Measurements from ENCODE around the gene SSNA1. TPM values are rescaled to one million over a fixed set of nuclear protein-coding genes. Genes with fewer than 3 reads are reported as not detected.

Gene SSNA1
- polyA plus RNA-seq, 1 donor: 53.7 TPM

DNA sequence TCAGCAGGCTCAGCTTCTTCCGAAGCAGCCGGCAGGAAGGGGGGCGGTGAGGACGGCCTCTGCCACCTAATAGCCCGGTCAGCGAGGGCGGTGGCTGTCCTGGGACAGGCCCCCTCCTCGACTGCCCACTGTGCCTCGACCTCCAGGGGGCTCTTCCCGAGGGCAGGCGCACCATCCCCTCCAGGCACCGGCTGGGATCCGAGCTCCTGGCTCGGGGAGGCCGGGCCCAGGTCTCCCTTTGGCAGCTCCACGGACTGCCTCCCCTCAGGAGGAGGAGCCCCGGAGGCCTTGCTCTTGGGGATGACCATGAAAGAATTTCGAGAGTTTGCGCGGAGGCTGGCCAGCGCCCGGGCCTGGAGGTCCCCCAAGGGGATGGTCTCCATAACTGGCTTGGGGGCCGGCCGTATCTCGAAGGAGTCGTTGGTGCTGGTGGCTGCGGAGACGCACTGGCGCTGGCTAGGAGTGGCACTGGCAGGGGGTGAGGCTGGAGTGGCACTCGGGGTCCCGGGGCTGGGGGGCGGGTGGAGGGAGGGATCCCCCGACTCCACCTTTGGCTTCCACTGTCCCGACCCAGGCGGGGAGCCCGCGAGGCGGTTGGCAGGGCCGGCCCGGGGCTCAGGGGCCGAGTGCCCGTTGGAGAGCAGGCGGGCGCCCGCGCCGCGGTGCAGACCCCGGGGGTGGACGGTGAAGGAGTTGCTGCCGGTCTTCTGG is 11.1 kb downstream of the SSNA1 start:
- no peak for DNase-seq (ENCODE audit: low read depth)

DNA sequence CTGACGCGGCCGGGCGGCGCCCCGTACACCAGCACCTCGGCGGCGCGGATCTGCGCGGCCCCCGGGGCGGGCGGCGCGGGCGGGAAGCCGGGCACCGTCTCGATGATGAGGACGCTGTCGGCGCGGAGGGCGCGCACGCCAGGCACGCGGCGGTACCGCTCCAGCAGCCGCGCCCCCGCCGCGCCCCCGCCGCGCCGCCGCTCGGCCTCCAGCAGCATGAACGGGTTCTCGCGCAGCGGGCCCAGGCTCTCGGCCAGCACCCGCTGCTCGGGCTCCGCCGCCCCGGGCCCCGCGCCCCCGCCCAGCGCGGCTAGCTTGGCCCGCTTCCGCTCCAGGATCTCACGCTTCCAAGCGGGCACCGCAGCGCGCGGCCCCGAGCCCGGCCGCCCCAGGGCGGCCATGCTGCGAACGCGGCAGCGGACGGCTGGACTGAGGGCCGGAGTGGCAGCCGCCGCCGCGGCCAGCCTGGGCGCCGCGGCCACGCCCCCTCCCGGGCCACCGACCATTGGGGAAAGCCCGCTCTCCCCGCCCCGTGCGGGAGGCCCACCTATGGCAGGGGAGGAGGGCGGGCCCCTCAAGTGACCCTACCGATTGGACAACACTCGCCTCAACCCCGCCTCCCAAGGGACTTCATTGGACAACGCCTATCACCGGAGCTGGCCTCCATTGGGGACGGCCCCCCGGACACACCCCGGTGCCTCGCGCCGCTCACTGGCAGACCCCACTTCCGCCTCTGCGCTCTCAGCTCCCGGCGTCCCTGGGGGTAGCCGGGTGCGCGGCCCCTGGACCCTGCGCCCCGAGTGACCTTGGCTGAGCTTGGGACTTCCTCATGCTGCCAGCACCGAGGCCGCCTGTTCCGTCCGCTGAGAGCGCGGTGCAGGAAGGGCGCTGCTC is 12.1 kb downstream of the SSNA1 start, which contains the start of gene TPRN:
TPRN (minus strand) TSS at position 431 of the 894 bp plus-strand sequence; CDS start at position 401, 30 bp downstream.
- DNase-seq (ENCODE audit: low read depth): peak; percentile 89

- DNase-seq (ENCODE audit: low read depth): no peak
Observed at GRCh38 chr9:137201205-137201868, 12.9 kb downstream of the SSNA1 start.

- DNase-seq (ENCODE audit: low read depth): no peak
Observed at GRCh38 chr9:137202966-137203365, 14.5 kb downstream of the SSNA1 start.

DNA sequence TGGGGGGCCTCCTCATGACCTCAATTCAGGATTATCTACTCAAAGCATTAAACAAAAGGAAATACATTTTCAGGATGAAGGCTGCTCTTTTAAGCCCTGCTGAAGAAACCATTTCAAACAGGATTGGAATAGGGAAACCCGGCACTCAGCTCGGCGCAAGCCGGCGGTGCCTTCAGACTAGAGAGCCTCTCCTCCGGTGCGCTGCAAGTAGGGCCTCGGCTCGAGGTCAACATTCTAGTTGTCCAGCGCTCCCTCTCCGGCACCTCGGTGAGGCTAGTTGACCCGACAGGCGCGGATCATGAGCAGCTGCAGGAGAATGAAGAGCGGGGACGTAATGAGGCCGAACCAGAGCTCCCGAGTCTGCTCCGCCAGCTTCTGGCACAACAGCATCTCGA is 16.3 kb downstream of the SSNA1 start:
- DNase-seq (ENCODE audit: low read depth): no peak

GRCh38 chr9:137205126-137206069 is 16.9 kb downstream of the SSNA1 start, which contains the start of the genes NDOR1 and TMEM203:
Gene NDOR1, plus strand, starts transcription at chr9:137205700. Its CDS starts 78 bp downstream, at chr9:137205778.
Gene TMEM203, minus strand, starts transcription at chr9:137205648. Its CDS starts 234 bp downstream, at chr9:137205414.
- DNase-seq (ENCODE audit: low read depth): peak; percentile 56

DNA sequence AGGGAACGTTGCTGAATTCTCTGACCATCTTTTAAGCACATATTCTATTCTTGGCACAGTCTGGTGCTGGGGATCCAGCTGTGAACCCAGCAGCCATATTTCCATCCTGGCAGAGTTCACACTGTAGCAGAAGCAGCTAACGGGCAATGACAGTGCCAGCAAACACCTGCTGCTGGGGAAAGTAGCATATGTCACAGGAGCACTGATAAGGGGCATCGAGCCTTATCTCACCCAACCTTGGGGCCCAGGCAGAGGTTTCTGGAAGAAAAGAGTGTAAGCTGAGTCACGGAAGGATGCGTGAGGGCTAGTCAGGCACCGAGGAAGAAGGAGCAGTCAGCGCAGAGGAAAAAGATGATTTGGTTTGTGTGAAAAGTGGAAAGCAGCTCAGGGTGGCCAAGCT is 18.1 kb downstream of the SSNA1 start:
- DNase-seq (ENCODE audit: low read depth): no peak

GRCh38 chr9:137211532-137211931 is 23.1 kb downstream of the SSNA1 start:
- no peak for DNase-seq (ENCODE audit: low read depth)

DNA sequence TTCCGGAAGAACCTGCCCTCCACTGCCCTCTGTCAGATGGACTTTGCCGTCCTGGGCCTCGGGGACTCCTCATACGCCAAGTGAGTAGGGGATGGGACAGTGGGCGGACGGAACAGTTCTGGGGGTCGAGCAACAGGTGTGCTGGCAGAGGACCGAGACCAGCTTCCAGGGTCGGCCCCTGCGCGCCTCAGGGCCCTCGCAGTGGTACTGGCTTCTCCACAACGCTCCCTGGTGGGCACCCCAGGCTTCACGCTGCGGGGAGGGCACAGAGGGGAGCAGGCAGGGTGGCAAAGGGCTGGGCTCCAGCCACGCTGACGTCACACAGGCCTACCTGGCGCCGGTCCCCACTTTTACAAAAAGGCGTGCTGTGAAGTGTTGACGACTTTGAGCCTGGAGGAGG is 24.0 kb downstream of the SSNA1 start:
- DNase-seq (ENCODE audit: low read depth): no peak

DNA sequence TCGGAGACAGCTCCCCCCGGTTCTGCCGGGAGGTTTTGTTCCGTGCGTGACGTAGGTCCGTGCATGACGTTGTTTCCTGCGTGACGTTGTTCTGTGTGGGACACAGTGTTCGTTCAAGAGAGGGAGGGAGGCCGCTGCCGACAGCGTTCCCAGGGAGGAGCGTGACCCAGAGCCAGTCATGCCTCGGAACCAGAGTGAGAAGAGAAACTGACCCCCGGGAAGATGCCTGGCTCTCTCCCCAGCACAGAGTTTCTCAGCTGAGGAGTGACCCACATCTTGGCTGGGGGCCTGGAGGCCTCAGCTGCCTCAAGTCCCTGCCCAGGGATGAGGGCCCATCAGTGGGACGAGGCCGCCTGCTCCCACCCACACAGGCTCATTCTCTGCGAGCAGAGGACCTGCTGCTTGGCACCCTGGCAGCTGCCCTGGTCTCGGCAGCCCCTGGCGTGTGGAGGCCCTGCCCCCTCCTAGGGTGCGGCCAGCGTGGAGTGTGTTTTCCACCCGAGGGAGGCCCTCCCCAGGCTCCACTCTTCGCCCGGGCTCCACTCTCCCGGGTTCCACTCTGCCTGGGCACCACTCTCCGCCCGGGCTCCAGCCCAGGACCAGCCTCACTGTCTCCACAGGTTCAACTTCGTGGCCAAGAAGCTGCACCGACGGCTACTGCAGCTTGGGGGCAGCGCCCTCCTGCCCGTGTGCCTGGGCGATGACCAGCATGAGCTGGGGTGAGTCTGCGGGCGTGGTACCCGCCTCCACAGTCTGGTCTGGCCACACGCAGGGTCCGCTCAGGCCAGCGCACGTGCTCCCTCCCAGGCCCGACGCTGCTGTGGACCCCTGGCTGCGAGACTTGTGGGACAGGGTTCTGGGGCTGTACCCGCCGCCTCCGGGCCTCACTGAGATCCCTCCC is 24.9 kb downstream of the SSNA1 start:
- DNase-seq (ENCODE audit: low read depth): no peak

DNA sequence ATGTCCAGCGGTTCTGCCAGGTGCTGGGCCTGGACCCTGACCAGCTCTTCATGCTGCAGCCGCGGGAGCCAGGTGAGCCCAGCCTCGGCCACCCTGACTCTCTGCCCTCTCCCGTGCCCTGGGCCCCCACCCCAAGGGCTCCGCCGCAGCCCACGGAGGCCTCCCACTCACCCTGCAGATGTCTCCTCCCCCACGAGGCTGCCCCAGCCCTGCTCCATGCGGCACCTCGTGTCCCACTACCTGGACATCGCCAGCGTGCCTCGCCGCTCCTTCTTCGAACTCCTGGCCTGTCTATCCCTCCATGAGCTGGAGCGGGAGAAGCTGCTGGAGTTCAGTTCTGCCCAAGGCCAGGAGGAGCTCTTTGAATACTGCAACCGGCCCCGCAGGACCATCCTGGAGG is 26.1 kb downstream of the SSNA1 start:
- no peak for DNase-seq (ENCODE audit: low read depth)

DNA sequence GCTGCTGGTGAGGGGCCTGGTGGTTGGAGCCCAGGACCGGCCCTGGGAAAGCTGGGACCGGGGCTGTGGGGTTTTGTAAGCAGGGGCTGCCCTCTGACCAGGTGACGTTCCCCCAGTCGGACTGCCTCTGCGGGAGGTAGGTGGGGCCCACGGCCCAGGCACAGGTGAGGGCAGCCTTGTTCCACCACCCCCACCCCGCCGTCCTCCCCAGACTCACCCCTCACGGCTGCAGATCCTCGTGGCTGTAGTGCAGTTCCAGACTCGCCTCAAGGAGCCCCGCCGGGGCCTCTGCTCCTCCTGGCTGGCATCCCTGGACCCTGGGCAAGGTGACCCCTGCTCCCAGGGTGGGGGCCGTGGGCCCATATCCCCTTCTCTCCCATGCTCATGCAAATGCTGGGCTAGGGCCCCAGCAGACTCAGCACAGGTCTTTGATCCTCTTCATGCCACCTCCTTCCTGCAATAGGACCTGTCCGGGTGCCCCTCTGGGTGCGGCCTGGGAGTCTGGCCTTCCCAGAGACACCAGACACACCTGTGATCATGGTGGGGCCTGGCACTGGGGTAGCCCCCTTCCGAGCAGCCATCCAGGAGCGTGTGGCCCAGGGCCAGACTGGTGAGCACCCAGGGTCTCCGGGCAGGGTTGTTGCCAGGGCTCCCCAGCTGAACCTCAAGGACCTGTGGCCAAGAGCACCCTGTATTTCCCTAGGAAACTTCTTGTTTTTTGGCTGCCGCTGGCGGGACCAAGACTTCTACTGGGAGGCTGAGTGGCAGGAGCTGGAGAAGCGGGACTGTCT is 26.9 kb downstream of the SSNA1 start:
- DNase-seq (ENCODE audit: low read depth): no peak

DNA sequence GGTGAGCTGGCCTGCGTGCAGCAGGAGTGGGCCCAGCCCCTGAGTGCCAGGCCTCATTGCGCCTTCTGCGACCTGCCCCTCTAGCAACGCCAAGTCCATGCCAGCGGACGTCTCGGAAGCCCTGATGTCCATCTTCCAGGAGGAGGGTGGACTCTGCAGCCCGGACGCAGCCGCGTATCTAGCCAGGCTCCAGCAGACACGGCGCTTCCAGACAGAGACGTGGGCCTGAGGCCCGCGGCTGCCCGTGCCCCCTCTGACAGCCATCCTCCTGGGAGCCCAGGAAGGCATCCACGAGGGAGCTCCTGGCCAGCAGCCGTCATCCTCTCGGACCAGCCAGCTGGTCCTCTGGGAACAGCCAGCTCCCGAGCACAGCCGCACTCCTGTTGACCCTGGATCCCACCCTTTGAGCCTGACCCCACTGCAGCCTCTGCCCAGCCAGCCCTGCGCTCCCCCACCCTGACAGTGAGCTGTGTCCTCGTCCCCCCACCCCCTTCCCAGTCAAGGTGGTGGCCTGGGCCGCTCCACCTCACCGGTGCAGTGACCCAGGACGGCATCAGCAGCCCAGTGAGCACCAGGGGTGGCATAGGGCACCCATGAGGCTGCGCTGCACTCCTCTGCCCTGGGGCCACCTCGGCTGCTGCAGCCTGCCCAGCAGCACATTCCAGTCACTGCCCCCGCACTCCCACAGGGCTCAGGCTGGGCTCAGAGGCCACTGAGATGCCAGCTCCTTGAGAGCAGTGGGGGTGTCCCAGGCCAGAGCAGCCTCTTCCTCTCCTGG is 27.9 kb downstream of the SSNA1 start:
- DNase-seq (ENCODE audit: low read depth): no peak

DNA sequence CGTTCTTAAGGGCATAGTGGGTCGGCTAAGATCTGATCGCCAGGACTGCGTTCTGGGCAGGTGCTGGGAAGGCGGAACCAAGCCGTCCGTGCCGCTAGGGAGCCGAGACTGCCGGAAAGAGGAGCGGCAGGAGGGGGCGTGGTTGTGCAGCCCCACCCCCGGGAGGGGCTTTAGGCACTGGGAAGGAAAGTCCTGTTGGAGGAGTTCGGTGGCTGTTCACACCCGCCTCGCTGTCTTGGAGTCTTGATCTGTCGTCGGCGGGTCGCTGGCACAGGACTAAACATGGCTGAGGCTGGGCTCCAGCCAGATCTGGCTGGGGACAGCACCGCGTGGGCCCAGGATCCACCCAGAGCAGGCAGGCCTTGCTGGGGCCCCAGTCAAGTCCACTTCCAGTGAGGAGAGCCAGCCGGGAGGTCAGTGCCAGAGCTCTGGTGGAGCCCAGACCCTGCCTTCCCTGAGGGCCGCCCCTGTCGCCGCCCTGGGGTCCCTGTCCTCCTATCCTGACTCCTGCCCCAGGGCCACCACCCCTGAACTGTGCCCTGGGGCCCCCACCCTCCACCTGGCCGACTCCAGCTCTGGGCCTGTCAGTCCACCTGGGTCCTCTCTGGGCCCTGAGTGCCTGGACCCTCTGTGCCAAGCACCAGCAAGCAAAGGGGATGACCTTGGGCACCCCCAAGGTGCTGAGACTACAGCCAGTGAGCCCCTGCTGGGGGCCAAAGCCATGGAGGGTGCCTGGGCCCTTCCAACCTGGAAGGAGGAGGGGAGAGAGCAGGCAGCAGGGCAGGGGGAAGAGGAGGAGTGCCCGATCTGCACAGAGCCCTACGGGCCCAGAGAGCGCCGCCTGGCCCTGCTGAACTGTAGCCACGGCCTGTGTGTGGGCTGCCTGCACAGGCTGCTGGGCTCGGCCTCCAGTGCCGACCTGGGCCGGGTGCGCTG is 29.1 kb downstream of the SSNA1 start:
- no peak for DNase-seq (ENCODE audit: low read depth)

- DNase-seq (ENCODE audit: low read depth): no peak
Observed at GRCh38 chr9:137218212-137218753, 29.8 kb downstream of the SSNA1 start.

DNA sequence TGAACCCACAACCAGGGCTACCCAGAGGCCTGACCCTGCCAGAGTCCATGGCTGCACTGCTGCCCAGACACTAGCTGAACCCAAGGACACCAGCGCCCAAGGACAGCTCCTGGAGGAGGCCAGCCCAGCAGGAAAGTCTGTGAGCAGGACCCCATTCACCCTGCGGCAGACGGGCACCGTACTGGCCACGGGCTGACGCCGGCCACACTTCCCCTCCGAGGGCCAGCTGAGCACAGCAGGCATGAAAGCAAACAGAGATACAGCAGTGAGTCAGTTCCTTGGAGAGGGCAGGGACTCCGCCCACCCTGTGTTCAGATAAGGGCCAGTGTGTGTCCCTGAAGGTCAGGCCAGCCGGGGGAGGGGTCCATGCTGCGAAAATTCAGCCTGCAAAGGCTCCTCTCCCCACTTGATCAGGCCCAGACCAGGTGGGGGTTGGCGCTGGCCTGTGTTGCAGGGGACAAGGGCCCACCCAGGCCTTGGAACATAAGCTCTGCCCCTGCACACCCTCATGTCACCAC is 30.3 kb downstream of the SSNA1 start:
- no peak for DNase-seq (ENCODE audit: low read depth)

Measured in forelimb muscle (tissue), 1 donor.